Osteocyte (in vitro differentiated cells): Measurements from ENCODE around the gene DGKD. TPM values are rescaled to one million over a fixed set of nuclear protein-coding genes. Genes with fewer than 3 reads are reported as not detected.

Experiments used
- DNase-seq: peaks from one replicate; pipeline ENCODE4 v3.0.0; 2021; ENCODE audit warnings: mixed read lengths; ENCODE audit not compliant: unreplicated experiment; ENCODE audit errors: extremely low spot score
- H3K27ac Mint-ChIP-seq: one replicate; pipeline ENCODE4 v1.8.0; 2021; ENCODE audit warnings: mild to moderate bottlenecking, mixed read lengths; ENCODE audit not compliant: unreplicated experiment
- H3K27me3 Mint-ChIP-seq: one replicate; pipeline ENCODE4 v1.8.0; 2021; ENCODE audit warnings: mixed read lengths; ENCODE audit not compliant: unreplicated experiment
- H3K36me3 Mint-ChIP-seq: one replicate; pipeline ENCODE4 v1.8.0; 2021; ENCODE audit warnings: mixed read lengths; ENCODE audit not compliant: unreplicated experiment
- H3K4me1 Mint-ChIP-seq: one replicate; pipeline ENCODE4 v1.8.0; 2021; ENCODE audit warnings: mixed read lengths; ENCODE audit not compliant: unreplicated experiment
- H3K4me3 Mint-ChIP-seq: one replicate; pipeline ENCODE4 v1.8.0; 2021; ENCODE audit warnings: mild to moderate bottlenecking, moderate library complexity, mixed read lengths; ENCODE audit not compliant: unreplicated experiment
- H3K9me3 Mint-ChIP-seq: one replicate; pipeline ENCODE4 v1.8.0; 2021; ENCODE audit warnings: mixed read lengths; ENCODE audit not compliant: unreplicated experiment
- total RNA-seq: library from RNA; stranded (reverse); gene quantifications from 2 replicates; pipeline ENCODE4 v1.2.1, GENCODE V29; 2021
- TF ChIP-seq, protein P1 (sequence below): fragments of 200-600 bp; sonication (generic); IDR thresholded peaks from 2 replicates; pipeline ENCODE4 v1.5.0; 2021; ENCODE audit warnings: antibody characterized with exemption, mild to moderate bottlenecking, moderate library complexity

Gene DGKD
- total RNA-seq, 1 donor from 2014 or later: 70.5 TPM

DNA sequence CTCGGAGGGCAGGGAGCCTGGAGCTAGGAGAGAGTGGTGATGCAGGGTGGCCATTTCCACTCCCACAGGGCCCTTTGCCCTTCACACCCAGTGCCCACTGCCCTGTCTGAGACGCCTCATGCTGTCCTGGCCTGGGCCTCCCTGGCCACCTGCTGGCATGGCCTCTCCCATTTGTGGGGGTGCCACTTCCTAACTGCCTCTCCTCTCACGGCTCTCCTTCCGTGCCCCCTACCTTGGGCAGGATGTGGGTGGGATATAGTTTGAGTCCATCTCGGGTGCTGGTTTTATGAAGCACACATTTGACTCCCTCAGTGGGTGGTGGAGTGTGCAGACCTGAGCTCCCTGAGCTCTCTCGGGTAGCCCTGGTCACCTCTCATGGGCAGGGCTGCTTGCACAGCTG lies 46.0 kb downstream of the DGKD start:
- no peak for DNase-seq
- Mint-ChIP-seq H3K4me1 (peaks cover 41% of the 10 kb centered on the region), H3K4me3 (no peak overlapping the region), H3K27ac (peak overlapping the region; percentile 82), H3K36me3 (peaks cover 32% of the 10 kb centered on the region), H3K9me3 (no peaks in the 10 kb centered on the region), H3K27me3 (no peaks in the 10 kb centered on the region)
- TF ChIP-seq, protein P1, sequence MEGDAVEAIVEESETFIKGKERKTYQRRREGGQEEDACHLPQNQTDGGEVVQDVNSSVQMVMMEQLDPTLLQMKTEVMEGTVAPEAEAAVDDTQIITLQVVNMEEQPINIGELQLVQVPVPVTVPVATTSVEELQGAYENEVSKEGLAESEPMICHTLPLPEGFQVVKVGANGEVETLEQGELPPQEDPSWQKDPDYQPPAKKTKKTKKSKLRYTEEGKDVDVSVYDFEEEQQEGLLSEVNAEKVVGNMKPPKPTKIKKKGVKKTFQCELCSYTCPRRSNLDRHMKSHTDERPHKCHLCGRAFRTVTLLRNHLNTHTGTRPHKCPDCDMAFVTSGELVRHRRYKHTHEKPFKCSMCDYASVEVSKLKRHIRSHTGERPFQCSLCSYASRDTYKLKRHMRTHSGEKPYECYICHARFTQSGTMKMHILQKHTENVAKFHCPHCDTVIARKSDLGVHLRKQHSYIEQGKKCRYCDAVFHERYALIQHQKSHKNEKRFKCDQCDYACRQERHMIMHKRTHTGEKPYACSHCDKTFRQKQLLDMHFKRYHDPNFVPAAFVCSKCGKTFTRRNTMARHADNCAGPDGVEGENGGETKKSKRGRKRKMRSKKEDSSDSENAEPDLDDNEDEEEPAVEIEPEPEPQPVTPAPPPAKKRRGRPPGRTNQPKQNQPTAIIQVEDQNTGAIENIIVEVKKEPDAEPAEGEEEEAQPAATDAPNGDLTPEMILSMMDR: no peak

DNA sequence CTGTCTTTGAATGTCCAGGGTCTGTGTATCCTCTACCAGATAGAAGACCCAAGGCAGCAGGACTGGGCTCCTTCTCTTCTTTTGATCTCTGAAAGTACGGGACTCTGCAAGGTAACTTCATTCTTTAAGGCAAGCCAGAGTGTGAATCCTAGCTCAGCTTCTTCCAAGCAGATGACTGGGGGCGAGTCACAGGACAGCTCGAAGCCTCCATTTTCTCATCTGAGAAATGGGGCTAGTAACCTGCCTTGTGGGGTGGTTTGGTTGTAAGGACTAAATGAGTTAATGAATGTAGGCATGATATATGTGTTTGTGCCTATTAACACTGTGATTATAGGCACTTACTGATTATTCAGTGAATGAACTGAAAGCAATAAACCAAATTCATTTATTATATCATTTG lies 46.7 kb downstream of the DGKD start:
- Mint-ChIP-seq H3K4me1 (peaks cover 39% of the 10 kb centered on the region), H3K4me3 (no peak overlapping the region), H3K27ac (peak overlapping the region; percentile 82), H3K36me3 (peaks cover 29% of the 10 kb centered on the region), H3K9me3 (no peaks in the 10 kb centered on the region), H3K27me3 (no peaks in the 10 kb centered on the region)
- DNase-seq: no peak
- TF ChIP-seq, protein P1: no peak

DNA sequence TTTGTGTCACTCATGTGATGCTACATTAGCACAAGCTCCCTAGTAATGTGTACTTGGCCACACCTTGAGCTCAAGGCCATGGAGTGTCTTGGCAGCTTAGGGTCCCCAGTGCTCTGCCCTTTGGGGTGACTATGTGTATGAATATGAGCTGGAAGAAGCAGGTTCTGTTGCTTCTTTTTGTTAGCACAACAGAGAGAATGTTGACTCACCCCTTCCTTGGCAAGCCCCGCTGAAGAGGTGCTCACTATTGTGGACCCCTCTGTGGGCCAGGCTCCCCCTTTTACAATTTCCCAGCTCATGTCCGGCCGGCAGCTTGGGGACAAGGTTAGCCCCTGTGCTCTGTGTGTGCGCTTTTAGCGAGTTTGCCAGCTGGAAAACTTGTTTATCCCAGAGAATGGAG lies 48.1 kb downstream of the DGKD start:
- Mint-ChIP-seq H3K4me3 (no peak overlapping the region), H3K27me3 (no peaks in the 10 kb centered on the region), H3K9me3 (no peaks in the 10 kb centered on the region), H3K36me3 (peaks cover 31% of the 10 kb centered on the region), H3K27ac (no peak overlapping the region), H3K4me1 (peaks cover 40% of the 10 kb centered on the region)
- DNase-seq: no peak
- TF ChIP-seq, protein P1: no peak

DNA sequence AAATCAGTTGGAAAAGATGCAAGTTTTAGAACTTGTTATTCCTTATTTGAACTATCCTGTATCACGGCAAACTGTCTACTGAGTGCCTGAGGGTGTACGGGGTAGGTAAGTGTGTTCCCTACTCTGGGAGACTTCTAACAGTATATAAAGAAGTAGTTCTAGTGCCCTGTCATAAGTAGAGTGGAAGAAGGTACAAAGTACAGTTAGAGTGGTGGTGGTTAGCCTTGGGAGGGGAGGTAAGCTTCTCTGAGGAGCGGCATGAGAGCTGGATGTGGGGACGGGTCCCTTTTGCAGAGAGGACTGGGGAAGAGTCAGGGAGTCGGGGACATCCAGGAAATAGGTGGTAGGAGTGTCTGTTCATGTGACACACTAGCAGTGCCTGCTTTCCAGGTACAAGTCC lies 48.5 kb downstream of the DGKD start:
- Mint-ChIP-seq H3K36me3 (peaks cover 31% of the 10 kb centered on the region), H3K27me3 (no peaks in the 10 kb centered on the region), H3K4me3 (no peak overlapping the region), H3K9me3 (no peaks in the 10 kb centered on the region), H3K4me1 (peaks cover 41% of the 10 kb centered on the region), H3K27ac (no peak overlapping the region)
- no peak for DNase-seq
- TF ChIP-seq, protein P1: no peak

DNA sequence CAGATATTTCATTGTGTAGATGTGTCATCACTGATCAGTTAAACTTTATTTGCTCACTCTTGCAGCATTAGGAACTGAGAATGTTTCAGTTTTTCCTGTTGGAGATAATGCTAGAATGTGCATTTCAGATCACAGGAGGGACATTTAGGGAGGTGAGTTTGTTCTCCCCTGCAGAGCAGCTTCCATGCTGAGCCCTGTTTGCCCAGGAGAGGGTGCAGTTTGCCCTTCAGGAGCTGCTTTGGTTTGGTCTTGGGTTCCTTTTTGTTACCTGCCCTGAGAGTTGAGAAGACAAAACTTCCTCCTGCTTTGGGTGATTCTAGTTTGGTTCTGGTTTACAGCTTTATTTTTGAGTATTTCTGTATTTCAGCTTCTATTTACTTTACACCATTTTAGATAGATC lies 49.9 kb downstream of the DGKD start:
- no peak overlapping the region for H3K4me3 Mint-ChIP-seq
- H3K9me3 Mint-ChIP-seq: no peaks in the 10 kb centered on the region
- H3K36me3 Mint-ChIP-seq: peaks cover 31% of the 10 kb centered on the region
- DNase-seq: no peak
- H3K27me3 Mint-ChIP-seq: no peaks in the 10 kb centered on the region
- peaks cover 54% of the 10 kb centered on the region for H3K4me1 Mint-ChIP-seq
- H3K27ac Mint-ChIP-seq: peak overlapping the region; percentile 0
- TF ChIP-seq, protein P1: peak; percentile 68
